AG04449 (cell line): Measurements from ENCODE around the gene SDSL.

Experiments used
- CTCF ChIA-PET: fragments of 350-600 bp; formaldehyde crosslinking; extraction: SDS; loops from one replicate; lab custom pipeline; 2021; ENCODE audit warnings: antibody characterized with exemption; lab: Yijun Ruan, JAX
- POLR2A ChIA-PET: fragments of 400-600, 350-600 bp; formaldehyde crosslinking; extraction: SDS; loops from one replicate; lab custom pipeline; 2020; ENCODE audit warnings: antibody characterized with exemption, inconsistent platforms; lab: Yijun Ruan, JAX
- DNase-seq: peaks from one replicate; pipeline ENCODE4 v3.0.0-alpha.2; 2010; ENCODE audit warnings: low read depth, low spot score
- H3K4me3 ChIP-seq: 2 replicates; pipeline ENCODE4 v1.5.1; 2011; ENCODE audit warnings: low read depth, mild to moderate bottlenecking, control low read depth, low read length
- CTCF ChIP-seq: IDR thresholded peaks from one replicate; pipeline ENCODE4 v1.5.1; 2011; ENCODE audit warnings: mild to moderate bottlenecking, moderate library complexity, low read length, control low read depth, inconsistent platforms; ENCODE audit not compliant: insufficient read depth; ENCODE audit errors: missing control alignments

The SDSL gene

DNA sequence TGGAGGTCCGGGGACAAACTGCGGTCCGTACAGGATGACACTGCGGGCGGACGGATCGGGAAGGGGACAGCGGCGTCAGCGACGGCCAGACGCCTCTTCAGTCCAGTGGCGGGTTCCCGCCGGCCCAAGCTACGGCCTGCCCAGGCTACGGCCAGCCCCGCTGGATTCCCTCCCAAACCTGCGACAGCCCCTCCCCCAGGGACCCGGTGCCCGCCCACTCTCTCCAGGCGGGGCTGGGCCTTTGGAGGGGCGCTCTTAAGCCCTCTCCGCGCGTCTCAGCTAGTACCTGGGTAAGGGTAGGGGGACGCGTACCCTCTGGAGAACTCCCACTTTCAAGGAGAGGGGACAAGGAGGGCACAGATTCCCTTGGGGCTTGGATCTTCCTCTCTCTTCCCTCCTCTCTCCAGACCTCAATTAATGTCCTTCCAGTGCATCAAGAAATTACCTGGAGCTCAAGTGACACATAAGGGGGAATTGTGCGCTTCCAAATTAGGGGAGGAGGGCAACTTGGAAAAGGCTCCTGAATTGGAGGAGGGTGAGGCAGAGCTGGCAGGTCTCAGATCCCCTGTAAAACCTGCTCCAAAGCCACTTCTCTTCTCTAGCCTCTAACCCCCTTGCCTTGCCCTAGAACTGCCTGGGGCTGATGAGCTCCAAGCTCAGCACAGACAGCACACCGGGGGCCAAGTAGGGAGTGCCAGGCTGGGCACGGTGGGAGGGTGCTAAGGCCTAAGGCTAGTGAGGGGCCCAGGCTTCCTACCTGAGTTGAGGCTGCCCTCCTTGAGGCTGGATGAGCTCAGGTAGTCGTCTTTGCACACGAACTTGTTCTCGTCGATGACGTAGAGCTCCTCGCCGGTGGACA, 46.4 kb downstream of the SDSL start:
- DNase-seq: no peak
- H3K4me3 ChIP-seq: no peak overlapping the region
- ChIA-PET CTCF (no interaction called here), POLR2A (no interaction called here)
- no peak for TF ChIP-seq CTCF

- CTCF ChIA-PET: interaction anchor here (1.6 kb wide), 1 partner anchor 8 kb away, joined by 6 read pairs; no protein-coding TSS in a partner anchor
- no peak for TF ChIP-seq CTCF
- DNase-seq: no peak
- H3K4me3 ChIP-seq: no peak overlapping the region
- POLR2A ChIA-PET: no interaction called here
These were observed 47.2 kb downstream of the SDSL start for GRCh38 chr12:113469224-113469948.

GRCh38 chr12:113469949-113470743, 48.0 kb downstream of the SDSL start:
- no peak for TF ChIP-seq CTCF
- no peak overlapping the region for H3K4me3 ChIP-seq
- POLR2A ChIA-PET: no interaction called here
- DNase-seq: no peak
- CTCF ChIA-PET: interaction anchor here (1.6 kb wide), 1 partner anchor 9 kb away, joined by 6 read pairs; no protein-coding TSS in a partner anchor

DNA sequence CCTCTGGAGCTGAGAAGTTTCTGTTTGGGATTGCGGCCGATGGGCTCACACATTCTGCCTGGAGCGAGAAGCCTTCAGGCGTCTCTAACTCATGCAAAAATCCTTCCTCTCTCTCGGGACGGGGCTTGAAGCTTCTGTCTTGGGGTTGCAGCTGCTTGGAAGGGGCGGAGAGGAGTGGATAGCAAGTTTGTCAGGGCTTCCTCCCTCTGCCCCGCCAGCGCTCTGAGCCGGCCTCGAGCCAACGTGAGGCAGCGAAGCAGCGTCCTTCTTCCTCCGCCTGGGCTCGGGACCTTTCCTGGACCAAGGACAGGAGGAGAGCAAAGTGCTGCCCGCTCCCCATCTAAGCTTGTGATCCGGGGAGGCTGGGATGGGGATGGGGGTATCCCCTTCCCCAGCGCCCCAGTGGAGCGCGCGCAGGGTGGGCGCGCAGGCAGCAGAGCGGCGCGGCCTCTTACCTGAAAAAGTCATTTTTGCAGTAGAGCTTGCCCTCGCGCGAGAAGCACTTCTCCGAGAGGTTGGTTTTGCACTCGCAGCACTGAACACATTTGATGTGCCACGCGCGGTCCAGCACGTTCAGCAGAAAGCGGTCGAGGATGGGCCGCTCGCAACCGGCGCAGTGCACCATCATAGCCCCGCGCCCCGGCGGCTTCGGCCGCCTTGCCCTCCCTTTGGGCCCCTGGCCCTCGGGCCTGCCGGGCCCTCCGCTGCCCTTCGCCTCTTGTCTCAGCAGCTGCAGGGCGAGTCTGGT, 48.9 kb downstream of the SDSL start:
- POLR2A ChIA-PET: no interaction called here
- H3K4me3 ChIP-seq: no peak overlapping the region
- DNase-seq: no peak
- CTCF ChIA-PET: interaction anchor here (1.6 kb wide), 1 partner anchor 10 kb away, joined by 6 read pairs; no protein-coding TSS in a partner anchor
- TF ChIP-seq CTCF: no peak

DNA sequence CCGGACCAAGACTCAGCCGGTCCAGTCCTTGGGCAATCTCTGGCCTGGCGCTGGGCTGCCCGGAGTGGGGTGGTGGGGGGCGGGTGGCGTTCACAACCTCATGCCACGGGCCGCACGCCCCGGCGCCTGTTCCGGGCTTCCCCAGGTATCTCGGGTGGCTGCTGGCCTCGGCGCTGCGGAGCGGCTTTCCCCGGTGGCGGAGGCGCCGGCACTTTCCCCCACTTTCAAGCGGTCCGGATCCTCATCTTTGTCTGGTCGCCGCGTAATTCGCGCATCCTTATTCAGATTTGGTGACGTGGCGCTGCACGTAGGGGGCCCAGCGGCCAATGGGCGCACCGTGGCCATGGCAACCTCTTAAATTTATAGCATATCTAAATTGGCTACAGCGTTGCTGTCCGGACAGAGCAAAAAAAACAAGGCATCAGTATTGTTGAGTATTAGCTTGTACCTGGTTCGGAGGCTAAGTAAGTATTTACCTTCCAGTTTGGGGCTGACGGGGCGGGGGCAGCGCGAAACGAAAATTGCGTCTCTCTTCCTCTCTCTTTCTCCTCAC, 49.5 kb downstream of the SDSL start, which contains the start of gene LHX5:
LHX5 (minus strand) TSS at position 253 of the 553 bp plus-strand sequence. CDS start 373 bp downstream, outside the sequence.
- POLR2A ChIA-PET: no interaction called here
- no peak for DNase-seq

More for the DNA sequence above, 49.5 kb downstream of the SDSL start, which contains the start of gene LHX5:
- TF ChIP-seq CTCF: no peak
- H3K4me3 ChIP-seq: no peak within 1 kb of the TSS
- CTCF ChIA-PET: no interaction called here
